GM19240 (cell line): ENCODE data around the gene PFKFB3.
A peak's percentile ranks its signal among the peaks of the same experiment; 100 is the strongest.
"Not testable (repeated sequence)": the region's sequence is repeated elsewhere in the genome, so short reads cannot be mapped to it uniquely, and the experiment has no call there.

ENCODE experiments used
- DNase-seq: peaks from one replicate; pipeline ENCODE4 v3.0.0; 2011; ENCODE audit warnings: low spot score; ENCODE audit not compliant: insufficient read length

Gene PFKFB3

GRCh38 chr10:6236349-6237198, 33.8 kb downstream of the PFKFB3 start:
- DNase-seq = no peak

- no peak for DNase-seq
Measured at GRCh38 chr10:6237199-6237530, 34.4 kb downstream of the PFKFB3 start.

DNA sequence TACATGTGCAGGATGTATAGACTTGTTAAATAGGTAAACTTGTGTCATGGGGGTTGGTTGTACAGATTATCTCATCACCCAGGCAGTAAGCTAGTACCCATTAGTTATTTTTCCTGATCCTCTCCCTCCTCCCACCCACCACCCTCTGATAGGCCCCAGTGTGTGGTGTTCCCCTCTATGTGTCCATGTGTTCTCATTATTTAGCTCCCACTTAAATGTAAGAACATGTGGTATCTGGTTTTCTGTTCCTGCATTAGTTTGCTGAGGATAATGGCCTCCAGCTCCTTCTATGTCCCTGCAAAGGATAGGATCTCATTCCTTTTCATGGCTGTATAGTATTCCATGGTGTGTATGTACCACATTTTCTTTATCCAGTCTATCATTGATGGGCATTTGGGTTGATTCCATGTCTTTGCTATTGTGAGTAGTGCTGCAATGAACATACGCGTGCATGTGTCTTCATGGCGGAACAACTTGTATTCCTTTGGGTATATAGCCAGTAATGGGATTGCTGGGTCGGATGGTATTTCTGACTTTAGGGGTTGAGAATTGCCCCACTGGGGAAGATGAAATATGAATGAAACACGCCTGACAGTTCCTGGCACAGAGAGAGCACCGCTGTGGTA, 36.0 kb downstream of the PFKFB3 start:
- not testable (repeated sequence) for DNase-seq

GRCh38 chr10:6239213-6239991, 36.7 kb downstream of the PFKFB3 start:
- DNase-seq = no peak

GRCh38 chr10:6240254-6240653, 37.5 kb downstream of the PFKFB3 start:
- no peak for DNase-seq

- DNase-seq = no peak
Measured at GRCh38 chr10:6242089-6242488, 39.4 kb downstream of the PFKFB3 start.

- no peak for DNase-seq
Measured at GRCh38 chr10:6244510-6244909, 41.8 kb downstream of the PFKFB3 start.

DNA sequence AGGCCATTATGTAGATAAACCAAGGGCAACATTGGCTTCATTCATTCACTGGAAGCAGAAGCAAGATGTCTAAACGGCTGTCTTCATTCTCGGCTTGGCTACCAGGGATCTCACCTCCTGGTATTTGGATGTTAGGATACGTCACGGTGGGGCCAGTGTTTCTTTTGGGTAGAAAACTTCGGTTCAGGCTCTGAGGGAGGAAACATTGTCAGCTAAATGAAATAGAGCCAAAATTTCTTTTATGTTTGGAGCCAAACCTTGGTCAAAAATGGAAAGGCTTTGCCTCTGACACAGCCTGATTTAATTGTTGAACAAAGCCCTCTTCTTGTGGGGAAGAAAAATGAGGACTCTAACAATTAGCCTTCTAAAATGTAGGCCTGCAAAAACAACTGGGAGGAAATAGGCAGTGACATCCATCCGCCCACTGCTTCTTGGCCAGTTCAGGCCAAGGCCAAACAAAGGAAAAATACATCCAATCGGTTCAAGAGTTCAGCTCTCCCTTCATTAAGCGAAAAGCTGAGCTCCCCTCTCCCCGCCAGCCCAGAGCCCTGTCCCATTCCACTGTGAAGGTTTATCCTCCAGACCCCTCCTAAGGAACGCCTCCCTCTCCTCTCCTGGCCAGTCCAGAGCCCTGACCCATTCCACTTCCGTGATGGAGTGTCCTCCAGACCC, 44.4 kb downstream of the PFKFB3 start:
- DNase-seq = no peak

DNA sequence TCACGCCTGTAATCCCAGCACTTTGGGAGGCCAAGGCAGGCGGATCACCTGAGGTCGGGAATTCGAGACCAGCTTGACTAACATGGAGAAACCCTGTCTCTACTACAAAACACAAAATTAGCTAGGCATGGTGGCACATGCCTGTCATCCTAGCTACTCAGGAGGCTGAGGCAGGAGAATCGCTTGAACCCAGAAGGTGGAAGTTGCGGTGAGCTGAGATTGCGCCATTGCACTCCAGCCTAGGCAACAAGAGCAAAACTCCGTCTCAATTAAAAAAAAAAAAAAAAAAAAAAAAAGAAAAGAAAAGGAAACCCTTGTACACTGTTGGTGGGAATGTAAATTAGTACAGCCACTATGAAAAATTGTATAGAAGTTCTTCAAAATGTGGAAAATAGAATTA, 46.2 kb downstream of the PFKFB3 start:
- not testable (repeated sequence) for DNase-seq

- no peak for DNase-seq
Measured at GRCh38 chr10:6249698-6250097, 47.0 kb downstream of the PFKFB3 start.

- no peak for DNase-seq
Measured at GRCh38 chr10:6250745-6251144, 48.0 kb downstream of the PFKFB3 start.

DNA sequence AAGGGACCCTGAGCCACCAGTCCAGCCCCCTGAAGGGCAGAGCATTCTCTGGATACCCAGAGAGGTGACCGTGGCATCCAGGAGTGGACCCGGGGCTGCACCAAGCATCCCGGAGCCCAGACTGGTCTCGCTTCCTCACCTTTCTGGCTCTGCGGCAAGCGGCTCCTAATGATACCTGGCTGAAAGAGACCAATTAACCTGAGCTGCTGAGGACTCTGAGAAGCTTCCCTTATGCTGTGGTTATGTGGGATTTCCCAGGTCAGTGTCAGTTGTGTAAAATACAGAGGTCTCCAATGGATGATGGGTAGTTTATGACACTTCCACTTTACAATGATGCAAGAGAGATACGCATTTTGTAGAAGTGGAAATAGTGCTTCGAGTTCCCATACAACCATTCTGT, 51.5 kb downstream of the PFKFB3 start:
- DNase-seq = no peak

GRCh38 chr10:6255548-6256061, 52.9 kb downstream of the PFKFB3 start:
- no peak for DNase-seq

- no peak for DNase-seq
Measured at GRCh38 chr10:6256439-6256838, 53.7 kb downstream of the PFKFB3 start.

- no peak for DNase-seq
Measured at GRCh38 chr10:6259153-6259552, 56.4 kb downstream of the PFKFB3 start.

GRCh38 chr10:6260843-6261242, 58.1 kb downstream of the PFKFB3 start:
- DNase-seq = no peak

DNA sequence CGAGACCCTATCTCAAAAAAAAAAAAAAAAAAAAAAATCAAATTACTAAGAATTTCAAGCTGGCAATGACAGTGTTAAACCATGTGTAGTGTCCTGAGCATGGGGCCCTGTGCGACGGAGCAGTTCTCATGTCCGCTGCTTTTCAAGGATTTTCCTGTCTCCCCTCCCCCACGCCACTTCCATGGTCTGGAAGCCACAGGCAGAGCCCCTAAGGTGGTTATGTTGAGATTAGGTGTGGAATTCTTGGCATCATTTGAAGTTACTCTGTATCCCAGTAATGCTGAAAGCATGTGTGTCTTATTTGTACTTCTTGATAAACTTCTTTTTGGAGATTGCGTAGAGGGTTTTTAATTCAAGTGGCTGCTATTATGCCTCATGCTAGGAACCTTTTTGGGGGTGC, 65.2 kb downstream of the PFKFB3 start:
- DNase-seq = no peak

DNA sequence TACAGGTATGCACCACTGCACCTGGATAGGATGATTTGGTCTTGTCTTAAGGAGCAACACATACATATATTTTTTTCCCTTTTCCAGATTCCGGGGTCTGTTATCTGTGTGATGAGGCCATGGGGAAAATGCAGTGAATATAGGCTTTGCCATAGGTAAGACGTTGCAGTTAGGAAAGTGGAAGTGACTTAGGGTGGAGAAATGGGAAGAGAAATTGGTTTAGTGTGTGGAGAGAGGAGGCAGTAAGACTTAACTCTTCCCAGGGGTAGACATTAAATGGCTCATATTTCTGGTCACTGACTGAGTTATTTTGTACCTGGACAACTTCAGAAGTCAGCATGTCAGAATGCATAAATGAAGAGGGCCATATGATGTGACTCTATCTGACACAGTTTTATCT, 66.7 kb downstream of the PFKFB3 start:
- DNase-seq = no peak

GRCh38 chr10:6269953-6270867, 67.5 kb downstream of the PFKFB3 start:
- peak; percentile 26 for DNase-seq

DNA sequence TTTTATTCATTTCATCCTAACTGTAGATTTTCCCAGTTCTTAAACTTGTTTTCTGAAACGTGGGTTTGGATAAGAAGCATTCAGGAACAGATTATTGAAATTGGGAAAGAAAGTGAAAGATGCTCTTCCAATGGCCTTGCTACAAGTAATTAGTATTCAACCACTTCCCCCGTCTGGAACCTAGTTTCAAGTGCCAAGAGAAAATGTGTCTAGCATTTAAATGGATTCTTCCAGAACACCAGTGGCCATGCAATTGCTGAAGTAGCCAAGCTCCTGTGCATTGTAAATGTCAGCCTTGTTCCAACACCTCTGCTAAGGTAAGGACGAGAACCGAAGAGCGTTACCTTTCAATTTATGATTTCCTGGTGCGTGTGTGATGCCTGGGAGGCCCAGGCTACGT, 68.2 kb downstream of the PFKFB3 start:
- DNase-seq = no peak
